MM.1S (cell line): ENCODE measurements around the gene ZBTB47.

Experiments used
- DNase-seq: peaks from one replicate; pipeline ENCODE4 v3.0.0-alpha.2; 2015
- H2AFZ ChIP-seq: fragments of 300-600 bp; sonication (generic); 2 replicates; pipeline ENCODE4 v1.6.0; 2016; ENCODE audit warnings: antibody characterized with exemption, low read length
- H3F3A ChIP-seq: fragments of 300-600 bp; sonication (generic); 2 replicates; pipeline ENCODE4 v1.6.1; 2016; ENCODE audit warnings: mild to moderate bottlenecking, antibody characterized with exemption, low read length, moderate library complexity, mixed read lengths; ENCODE audit not compliant: insufficient read depth
- H3K27ac ChIP-seq: fragments of 300-600 bp; sonication (generic); 2 replicates; pipeline ENCODE4 v1.5.1; 2016; ENCODE audit warnings: mild to moderate bottlenecking, low read length
- H3K27me3 ChIP-seq: fragments of 300-600 bp; sonication (generic); replicated peaks from 2 replicates; pipeline ENCODE4 v1.6.0; 2016; ENCODE audit warnings: low read length; ENCODE audit not compliant: insufficient read depth
- H3K36me3 ChIP-seq: fragments of 300-600 bp; sonication (generic); replicated peaks from 2 replicates; pipeline ENCODE4 v1.6.1; 2016; ENCODE audit warnings: mild to moderate bottlenecking, low read length, mixed read lengths; ENCODE audit not compliant: insufficient read depth
- H3K4me1 ChIP-seq: fragments of 300-600 bp; sonication (generic); 2 replicates; pipeline ENCODE4 v1.6.1; 2016; ENCODE audit warnings: low read length, mixed read lengths
- H3K4me2 ChIP-seq: fragments of 300-600 bp; sonication (generic); 2 replicates; pipeline ENCODE4 v1.6.0; 2016; ENCODE audit warnings: low read depth, low read length
- H3K4me3 ChIP-seq: fragments of 300-600 bp; sonication (generic); 2 replicates; pipeline ENCODE4 v1.5.1; 2016; ENCODE audit warnings: low read length, mixed read lengths
- H3K79me2 ChIP-seq: fragments of 300-600 bp; sonication (generic); 2 replicates; pipeline ENCODE4 v1.6.1; 2016; ENCODE audit warnings: mixed run types, low read length, mixed read lengths
- H3K9ac ChIP-seq: fragments of 300-600 bp; sonication (generic); 2 replicates; pipeline ENCODE4 v1.6.1; 2016; ENCODE audit warnings: low read length, mixed read lengths
- H3K9me2 ChIP-seq: fragments of 300-600 bp; sonication (generic); replicated peaks from 2 replicates; pipeline ENCODE4 v1.6.1; 2016; ENCODE audit warnings: mild to moderate bottlenecking, low read length, mixed read lengths; ENCODE audit not compliant: insufficient read depth
- H3K9me3 ChIP-seq: fragments of 300-600 bp; sonication (generic); replicated peaks from 2 replicates; pipeline ENCODE4 v1.6.1; 2016; ENCODE audit warnings: mild to moderate bottlenecking, low read length, mixed read lengths; ENCODE audit not compliant: insufficient read depth
- H4K20me1 ChIP-seq: fragments of 300-600 bp; sonication (generic); 2 replicates; pipeline ENCODE4 v1.6.1; 2016; ENCODE audit warnings: mild to moderate bottlenecking, low read length, moderate library complexity, mixed read lengths; ENCODE audit not compliant: insufficient read depth
- CTCF ChIP-seq: fragments of 300-600 bp; sonication (generic); IDR thresholded peaks from 2 replicates; pipeline ENCODE4 v1.5.1; 2016; ENCODE audit warnings: antibody characterized with exemption, low read length, mixed read lengths
- EZH2 ChIP-seq: fragments of 300-600 bp; sonication (generic); optimal IDR thresholded peaks from 2 replicates; pipeline ENCODE3; 2017; ENCODE audit warnings: low read depth, mild to moderate bottlenecking, antibody characterized with exemption, low read length, mixed read lengths
- EZH2phosphoT487 ChIP-seq: fragments of 300-600 bp; sonication (generic); IDR thresholded peaks from 2 replicates; pipeline ENCODE4 v1.6.1; 2018; ENCODE audit warnings: antibody characterized with exemption, low read length

ZBTB47 gene

GRCh38 chr3:42639192-42639591 lies 14.3 kb upstream of the ZBTB47 start:
- Histone ChIP-seq H3K4me2 (peak overlapping the region; percentile 72; the same call in 1 of the 2 replicates), H3K4me3 (no peak overlapping the region), H3K9ac (no peak overlapping the region), H3K4me1 (peaks cover 16% of the 10 kb centered on the region), H2AFZ (no peak overlapping the region), H3K27me3 (no peaks in the 10 kb centered on the region), H3K79me2 (peaks cover 21% of the 10 kb centered on the region), H3K9me3 (no peaks in the 10 kb centered on the region), H3K9me2 (no peaks in the 10 kb centered on the region), H3K36me3 (peaks cover 9% of the 10 kb centered on the region; the same call in 1 of the 2 replicates), H3F3A (peaks cover 18% of the 10 kb centered on the region), H3K27ac (peak overlapping the region; percentile 53; the same call in 1 of the 2 replicates), H4K20me1 (no peaks in the 10 kb centered on the region)
- TF ChIP-seq EZH2: no peak
- no peak for TF ChIP-seq CTCF
- no peak for TF ChIP-seq EZH2phosphoT487
- no peak for DNase-seq

GRCh38 chr3:42640129-42640528 lies 13.4 kb upstream of the ZBTB47 start:
- H3K9me2 ChIP-seq: no peaks in the 10 kb centered on the region
- peaks cover 9% of the 10 kb centered on the region; the same call in 1 of the 2 replicates for H3K36me3 ChIP-seq
- TF ChIP-seq EZH2phosphoT487 (no peak), EZH2 (no peak), CTCF (no peak)
- H3K9ac ChIP-seq: no peak overlapping the region
- no peak overlapping the region for H3K4me3 ChIP-seq
- no peak for DNase-seq
- peaks cover 21% of the 10 kb centered on the region for H3K79me2 ChIP-seq
- peaks cover 18% of the 10 kb centered on the region for H3F3A ChIP-seq
- no peak overlapping the region for H3K27ac ChIP-seq
- H3K4me2 ChIP-seq: no peak overlapping the region
- H4K20me1 ChIP-seq: no peaks in the 10 kb centered on the region
- H2AFZ ChIP-seq: no peak overlapping the region
- no peaks in the 10 kb centered on the region for H3K9me3 ChIP-seq
- H3K27me3 ChIP-seq: no peaks in the 10 kb centered on the region
- H3K4me1 ChIP-seq: peaks cover 16% of the 10 kb centered on the region

- no peak overlapping the region for H3K9ac ChIP-seq
- H3K9me3 ChIP-seq: no peaks in the 10 kb centered on the region
- peaks cover 7% of the 10 kb centered on the region; the same call in 1 of the 2 replicates for H3K36me3 ChIP-seq
- no peak for DNase-seq
- no peak overlapping the region for H3K4me3 ChIP-seq
- TF ChIP-seq EZH2phosphoT487: no peak
- TF ChIP-seq CTCF: no peak
- TF ChIP-seq EZH2: no peak
- H3K79me2 ChIP-seq: peaks cover 21% of the 10 kb centered on the region
- no peak overlapping the region for H2AFZ ChIP-seq
- H3K27ac ChIP-seq: no peak overlapping the region
- H3K27me3 ChIP-seq: no peaks in the 10 kb centered on the region
- peaks cover 16% of the 10 kb centered on the region for H3K4me1 ChIP-seq
- H3K4me2 ChIP-seq: no peak overlapping the region
- no peaks in the 10 kb centered on the region for H4K20me1 ChIP-seq
- peaks cover 18% of the 10 kb centered on the region for H3F3A ChIP-seq
- H3K9me2 ChIP-seq: no peaks in the 10 kb centered on the region
Measured at GRCh38 chr3:42640771-42641370, 12.6 kb upstream of the ZBTB47 start.
